ENCODE measurements around the gene CFAP210.
"Not testable (repeated sequence)": the region's sequence is repeated elsewhere in the genome, so short reads cannot be mapped to it uniquely, and the experiment has no call there.

The CFAP210 gene

GRCh38 chr2:169704160-169704708, 10.0 kb upstream of the CFAP210 start:
- TF ChIP-seq, protein P1, sequence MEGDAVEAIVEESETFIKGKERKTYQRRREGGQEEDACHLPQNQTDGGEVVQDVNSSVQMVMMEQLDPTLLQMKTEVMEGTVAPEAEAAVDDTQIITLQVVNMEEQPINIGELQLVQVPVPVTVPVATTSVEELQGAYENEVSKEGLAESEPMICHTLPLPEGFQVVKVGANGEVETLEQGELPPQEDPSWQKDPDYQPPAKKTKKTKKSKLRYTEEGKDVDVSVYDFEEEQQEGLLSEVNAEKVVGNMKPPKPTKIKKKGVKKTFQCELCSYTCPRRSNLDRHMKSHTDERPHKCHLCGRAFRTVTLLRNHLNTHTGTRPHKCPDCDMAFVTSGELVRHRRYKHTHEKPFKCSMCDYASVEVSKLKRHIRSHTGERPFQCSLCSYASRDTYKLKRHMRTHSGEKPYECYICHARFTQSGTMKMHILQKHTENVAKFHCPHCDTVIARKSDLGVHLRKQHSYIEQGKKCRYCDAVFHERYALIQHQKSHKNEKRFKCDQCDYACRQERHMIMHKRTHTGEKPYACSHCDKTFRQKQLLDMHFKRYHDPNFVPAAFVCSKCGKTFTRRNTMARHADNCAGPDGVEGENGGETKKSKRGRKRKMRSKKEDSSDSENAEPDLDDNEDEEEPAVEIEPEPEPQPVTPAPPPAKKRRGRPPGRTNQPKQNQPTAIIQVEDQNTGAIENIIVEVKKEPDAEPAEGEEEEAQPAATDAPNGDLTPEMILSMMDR (IDR thresholded peaks at IDR 0.05; ENCODE audit: insufficient read depth, low read depth, low read length, missing control alignments): no peak
- no peak overlapping the region for H3K4me3 ChIP-seq (ENCODE audit: low read depth, low read length)
- DNase-seq (ENCODE audit: low read depth): no peak

DNA sequence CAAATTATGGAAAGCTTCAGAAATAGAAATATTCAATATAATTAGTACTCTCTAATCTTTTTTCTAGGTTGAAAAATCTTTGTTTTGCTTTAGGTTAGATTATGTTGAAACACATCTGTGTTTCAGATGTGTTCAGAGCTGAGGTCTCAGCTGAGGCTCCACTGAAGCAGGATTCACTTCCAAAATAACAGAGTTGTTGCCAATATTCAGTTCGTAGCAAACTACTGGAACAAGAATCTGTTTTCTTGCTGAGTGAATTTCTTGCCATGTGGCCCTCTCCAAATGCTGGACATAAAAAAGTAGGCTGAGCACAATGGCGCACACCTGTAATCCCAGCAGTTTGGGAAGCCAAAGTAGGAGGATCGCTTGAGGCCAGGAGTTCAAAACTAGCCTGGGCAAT, 8.8 kb upstream of the CFAP210 start:
- no peak overlapping the region for H3K4me3 ChIP-seq (ENCODE audit: low read depth, low read length)
- DNase-seq (ENCODE audit: low read depth): no peak
- TF ChIP-seq, protein P1 (IDR thresholded peaks at IDR 0.05; ENCODE audit: insufficient read depth, low read depth, low read length, missing control alignments): no peak

- H3K4me3 ChIP-seq (ENCODE audit: low read depth, low read length); DNase-seq (ENCODE audit: low read depth): not testable (repeated sequence)
Measured at GRCh38 chr2:169699173-169699572, 5.0 kb upstream of the CFAP210 start.

DNA sequence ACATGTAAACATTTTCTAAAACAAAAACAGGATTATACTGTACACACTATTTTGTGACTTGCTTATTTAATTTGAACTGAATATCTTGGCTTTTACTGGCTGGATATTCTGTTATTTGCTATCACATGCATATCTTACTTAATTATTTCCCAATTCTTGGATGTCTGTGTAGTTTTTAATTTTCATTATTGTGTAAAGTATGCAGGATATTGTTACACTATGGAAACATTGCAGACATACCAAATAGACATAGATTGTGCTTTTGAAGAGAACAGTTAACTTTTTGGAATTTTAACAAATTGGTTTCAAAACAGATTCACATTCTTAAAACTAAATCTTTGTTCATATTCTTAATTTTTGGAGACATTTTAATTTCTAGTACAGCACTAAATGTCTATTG, 2.2 kb upstream of the CFAP210 start:
- H3K4me3 ChIP-seq (ENCODE audit: low read depth, low read length): no peak overlapping the region
- TF ChIP-seq, protein P1 (IDR thresholded peaks at IDR 0.05; ENCODE audit: insufficient read depth, low read depth, low read length, missing control alignments): no peak
- no peak for DNase-seq (ENCODE audit: low read depth)

DNA sequence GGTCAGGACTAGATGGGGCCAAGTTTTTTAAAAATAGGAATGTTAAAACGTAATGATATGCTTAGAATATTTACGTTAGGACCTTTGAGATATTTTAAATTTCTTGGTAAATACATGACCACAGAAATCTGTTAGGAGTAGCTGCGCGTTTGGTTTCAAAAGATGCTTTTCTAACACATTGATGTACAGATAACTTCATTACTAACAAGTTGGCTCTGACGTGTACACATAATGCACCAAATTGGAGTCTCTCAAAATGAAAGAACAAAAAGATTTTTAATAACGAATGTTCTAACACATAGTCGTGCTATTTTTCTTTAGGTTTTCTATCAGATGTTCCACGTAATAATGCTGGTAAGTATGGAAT, 672 bp upstream of the CFAP210 start:
- H3K4me3 ChIP-seq (ENCODE audit: low read depth, low read length): peak overlapping the region; percentile 97
- TF ChIP-seq, protein P1 (IDR thresholded peaks at IDR 0.05; ENCODE audit: insufficient read depth, low read depth, low read length, missing control alignments): no peak
- no peak for DNase-seq (ENCODE audit: low read depth)

DNA sequence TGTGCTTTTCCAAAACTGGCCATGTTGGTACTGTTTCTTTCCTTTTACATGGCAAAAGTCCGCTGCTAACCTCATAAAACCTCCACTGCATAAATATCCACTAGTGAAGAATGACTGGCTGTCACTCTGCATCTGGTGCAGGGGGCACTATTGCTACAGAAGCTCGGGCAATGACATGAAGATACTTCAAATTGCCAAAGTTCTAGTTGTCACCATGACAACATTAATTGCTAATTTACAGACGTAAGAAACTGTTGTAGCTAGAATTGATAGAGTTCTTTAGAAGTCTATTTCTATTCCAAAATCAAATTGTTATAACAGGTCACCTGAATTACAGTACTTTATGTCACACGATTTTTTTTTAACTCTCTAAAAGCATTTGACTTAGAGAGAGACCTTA, 845 bp downstream of the CFAP210 start:
- H3K4me3 ChIP-seq (ENCODE audit: low read depth, low read length): no peak overlapping the region
- DNase-seq (ENCODE audit: low read depth): peak; percentile 8
- TF ChIP-seq, protein P1 (IDR thresholded peaks at IDR 0.05; ENCODE audit: insufficient read depth, low read depth, low read length, missing control alignments): no peak

DNA sequence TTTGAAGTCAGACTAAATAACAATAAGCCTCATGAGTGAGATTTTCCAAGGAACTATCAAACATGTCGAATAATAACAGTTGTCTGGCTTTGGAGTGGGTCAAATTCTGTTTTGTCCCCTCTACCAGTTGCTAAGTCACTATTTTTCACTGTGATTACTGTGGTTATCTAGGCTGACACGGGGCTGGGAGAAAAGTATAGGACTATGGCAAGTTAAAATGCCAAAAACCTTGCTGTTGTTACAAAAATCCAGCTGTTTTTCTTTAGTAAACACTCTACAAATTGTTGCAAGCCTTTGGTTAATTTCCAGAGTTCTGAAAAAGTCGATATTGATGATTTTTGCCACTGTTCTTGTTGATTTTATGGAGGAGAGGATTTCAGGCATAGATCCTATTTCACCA, 1.5 kb downstream of the CFAP210 start:
- TF ChIP-seq, protein P1 (IDR thresholded peaks at IDR 0.05; ENCODE audit: insufficient read depth, low read depth, low read length, missing control alignments): no peak
- DNase-seq (ENCODE audit: low read depth): no peak
- H3K4me3 ChIP-seq (ENCODE audit: low read depth, low read length): no peak overlapping the region
